Endometrial microvascular endothelial cells (primary cell): ENCODE data around the gene CTNNA3. TPM values are rescaled to one million over a fixed set of nuclear protein-coding genes. Genes with fewer than 3 reads are reported as not detected.
"Not testable (repeated sequence)": the region's sequence is repeated elsewhere in the genome, so short reads cannot be mapped to it uniquely, and the experiment has no call there.

ENCODE experiments used
- in situ Hi-C: cut with HindIII; loops from 2 replicates; pipeline ENCODE4 v1.10.0; 2017; ENCODE audit warnings: low sequenced_read_pairs, low pct_unique_long_range_greater_than_20kb; ENCODE audit errors: inconsistent ontology term
- total RNA-seq: library from RNA; depleted of rRNA; stranded (reverse); fragments of >200 nt; gene quantifications from one replicate; pipeline ENCODE4 v1.2.3, GENCODE V29; 2015; ENCODE audit errors: inconsistent ontology term

The CTNNA3 gene
- total RNA-seq, 1 donor from 2014 or later: not detected

DNA sequence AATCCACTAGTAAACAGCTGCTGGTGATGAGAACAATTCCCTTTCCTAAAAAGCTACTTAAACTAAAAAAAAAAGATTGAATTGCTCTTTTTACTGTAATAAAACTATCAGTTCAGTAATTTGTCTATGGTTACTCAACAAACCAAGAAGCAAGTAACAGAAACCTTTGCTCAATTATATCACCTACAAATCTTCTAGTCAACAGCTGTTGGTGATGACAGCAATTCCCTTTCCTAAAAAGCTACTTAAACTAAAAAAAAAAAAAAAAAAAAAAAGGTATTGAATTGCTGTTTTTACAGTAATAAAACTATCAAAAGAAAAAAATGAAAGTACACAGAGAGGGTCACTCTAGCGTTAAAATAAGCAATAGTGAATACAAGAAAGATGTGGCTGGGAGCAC, 158.1 kb downstream of the CTNNA3 start:
- in situ Hi-C loops: no loop called here

DNA sequence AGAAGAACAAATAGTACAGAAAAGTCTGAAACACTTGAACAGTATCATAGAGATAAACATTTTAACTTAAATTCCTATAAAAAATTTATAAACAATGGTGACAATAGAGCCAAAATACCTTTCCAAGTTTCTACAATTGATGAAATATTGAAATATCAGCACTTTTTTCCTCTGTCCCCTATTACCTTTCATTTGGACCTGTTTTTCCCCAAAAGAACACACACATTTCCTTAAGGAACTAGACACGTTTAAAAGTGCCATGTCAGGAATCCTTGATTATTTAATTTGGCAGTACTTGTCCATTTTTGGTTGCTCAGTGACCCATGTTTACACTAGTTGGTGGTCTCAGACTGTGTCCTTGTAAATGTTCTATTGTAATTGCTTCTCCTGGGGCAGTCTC, 162.6 kb downstream of the CTNNA3 start:
- in situ Hi-C loops: no loop called here

DNA sequence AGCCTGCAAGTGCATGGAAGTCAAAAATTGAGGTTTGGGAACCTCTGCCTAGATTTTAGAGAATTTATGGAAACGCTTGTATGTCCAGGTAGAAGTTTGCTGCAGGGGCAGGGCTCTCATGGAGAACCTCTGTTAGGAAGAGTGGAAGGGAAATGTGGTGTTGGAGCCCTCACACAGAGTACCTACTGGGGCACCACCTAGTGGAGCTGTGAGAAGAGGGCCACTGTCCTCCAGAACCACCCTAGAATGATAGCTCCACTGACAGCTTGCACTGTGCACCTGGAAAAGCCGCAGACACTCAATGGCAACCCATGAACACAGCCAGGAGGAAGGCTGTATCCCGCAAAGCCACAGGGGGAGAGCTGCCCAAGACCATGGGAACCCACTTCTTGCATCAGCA, 165.0 kb downstream of the CTNNA3 start:
- in situ Hi-C loops: not testable (repeated sequence)

DNA sequence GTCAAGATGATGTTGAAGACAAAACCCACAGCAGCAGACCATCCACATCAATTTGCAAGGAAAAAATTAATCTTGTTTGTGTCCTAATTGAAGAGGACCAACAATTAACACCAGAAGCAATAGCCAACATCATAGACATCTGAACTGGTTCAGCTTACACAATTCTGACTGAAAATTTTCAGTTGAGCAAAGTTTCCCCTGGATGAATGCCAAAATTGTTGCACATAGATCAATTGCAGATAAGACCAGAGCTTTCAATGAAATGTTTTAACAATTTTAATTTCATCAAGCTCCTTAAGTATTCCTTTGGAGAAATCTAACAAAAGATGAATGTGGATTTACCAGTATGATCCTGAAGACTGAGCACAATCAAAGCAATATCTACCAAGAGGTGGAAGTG, 168.6 kb downstream of the CTNNA3 start:
- in situ Hi-C loops: no loop called here

DNA sequence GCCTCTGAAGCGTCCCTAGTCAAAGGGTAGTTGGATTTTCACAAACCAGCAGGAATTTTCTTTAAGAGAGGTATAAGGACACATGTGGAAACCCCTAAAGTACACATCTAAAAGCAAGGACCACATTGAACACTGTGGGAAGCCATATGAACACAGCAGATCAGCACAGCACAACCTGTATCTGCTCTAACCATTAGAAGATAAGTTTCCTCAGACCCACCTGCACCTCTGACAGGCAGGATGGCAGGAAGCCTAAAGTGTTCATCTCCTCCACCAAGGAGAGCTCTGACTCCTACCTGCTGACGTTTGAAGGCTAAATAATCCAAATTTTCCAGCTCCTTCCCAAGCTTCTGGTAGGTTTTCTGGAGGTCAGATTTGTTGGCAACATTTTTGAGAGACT, 174.4 kb downstream of the CTNNA3 start:
- in situ Hi-C loops: no loop called here

DNA sequence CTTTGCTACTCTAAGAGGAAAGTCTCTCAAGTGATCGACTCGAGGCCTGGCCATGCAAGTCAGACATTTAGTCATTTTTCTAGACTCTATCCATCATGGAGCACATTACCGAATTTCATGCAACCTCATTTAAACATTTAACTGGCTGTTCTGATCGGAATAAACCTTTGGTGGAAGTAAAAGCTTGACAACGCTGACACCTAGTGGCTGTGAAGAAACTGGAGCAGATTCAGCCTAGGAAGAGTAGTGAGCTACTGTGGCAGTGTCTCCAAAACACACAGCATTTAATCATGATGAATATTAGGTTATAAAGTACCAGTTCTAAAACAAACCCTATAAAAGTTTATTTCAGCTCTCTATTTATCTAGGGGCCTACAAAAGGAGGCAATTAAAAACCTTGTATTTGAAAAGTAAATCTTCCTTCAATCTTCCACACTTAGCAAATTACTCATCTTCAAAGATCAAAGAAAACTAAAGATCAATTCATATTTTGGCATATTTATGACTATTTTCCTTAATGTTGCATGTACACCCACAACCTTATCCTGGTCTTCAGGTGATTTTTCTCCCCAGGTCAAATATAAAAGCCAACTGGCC, 175.0 kb downstream of the CTNNA3 start:
- in situ Hi-C loops: no loop called here

DNA sequence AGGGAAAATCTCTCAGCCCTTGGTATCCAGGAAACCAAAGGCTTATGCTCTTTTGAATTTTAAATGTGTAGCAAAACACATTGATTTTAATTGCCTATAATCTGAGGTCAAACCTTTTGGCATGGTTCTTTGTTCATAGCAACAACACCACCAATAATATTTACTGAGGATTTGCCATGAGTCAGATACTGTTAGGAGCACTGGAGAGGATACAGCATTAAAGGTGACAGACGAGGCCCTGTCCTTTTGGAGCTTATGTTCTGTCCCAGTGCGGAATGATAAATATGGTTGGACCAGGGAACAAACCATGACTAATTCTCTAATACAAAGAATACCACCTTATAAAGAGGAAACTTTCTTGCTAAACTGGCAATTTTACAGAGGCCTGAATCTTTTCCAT, 176.6 kb downstream of the CTNNA3 start:
- in situ Hi-C loops: no loop called here

DNA sequence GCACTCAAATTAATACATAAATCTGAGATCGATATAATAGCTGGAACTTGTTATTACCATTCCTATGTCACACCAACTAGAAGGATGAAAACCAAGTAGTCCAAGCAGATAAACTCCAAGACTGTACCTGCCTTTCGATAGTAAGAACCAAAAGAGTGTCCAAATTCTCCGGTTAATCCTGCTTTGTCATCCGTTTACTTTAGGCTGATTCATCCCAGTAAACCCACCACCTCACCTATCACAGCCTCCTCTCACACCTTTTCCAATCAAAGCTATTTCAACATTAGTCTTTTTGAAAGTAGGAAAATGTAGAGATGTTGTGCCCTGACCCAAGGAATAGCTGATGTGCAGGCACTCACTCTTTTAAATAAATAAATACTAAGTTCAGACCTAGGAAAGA, 177.2 kb downstream of the CTNNA3 start:
- in situ Hi-C loops: no loop called here

DNA sequence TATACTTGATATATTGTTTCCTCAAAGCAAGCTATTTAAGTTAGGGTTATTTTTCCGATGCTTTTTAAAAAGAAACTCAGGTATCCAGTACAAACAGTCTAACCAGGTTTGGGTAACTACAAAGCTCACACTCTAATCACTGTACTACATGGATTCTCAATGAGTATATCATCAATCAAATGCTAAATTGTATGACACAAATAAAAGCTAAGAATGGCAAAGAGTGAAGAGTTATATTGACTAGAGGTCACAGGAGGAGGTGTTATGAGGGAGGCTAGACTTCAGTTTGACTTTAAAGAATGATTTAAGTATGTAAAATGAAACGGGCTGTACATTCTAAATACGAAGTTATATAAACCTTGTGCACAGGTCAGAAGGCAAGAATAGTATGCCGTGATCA, 178.0 kb downstream of the CTNNA3 start:
- in situ Hi-C loops: no loop called here

DNA sequence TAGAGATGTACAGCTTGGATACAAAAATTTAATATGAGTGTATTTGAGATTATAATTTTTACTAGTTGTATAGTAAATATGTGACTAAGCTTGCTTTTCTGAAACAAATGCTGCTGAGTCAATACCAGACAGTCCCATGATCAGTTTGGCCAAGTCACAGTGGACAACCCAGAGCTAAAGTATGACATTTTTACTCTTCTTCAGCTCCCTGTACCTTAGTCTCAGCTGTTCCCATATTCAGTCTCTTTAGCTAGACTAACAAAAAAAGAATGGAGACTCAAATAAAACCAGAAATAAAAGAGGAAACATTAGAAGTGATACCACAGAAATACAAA, 189.3 kb downstream of the CTNNA3 start:
- in situ Hi-C loops: no loop called here

DNA sequence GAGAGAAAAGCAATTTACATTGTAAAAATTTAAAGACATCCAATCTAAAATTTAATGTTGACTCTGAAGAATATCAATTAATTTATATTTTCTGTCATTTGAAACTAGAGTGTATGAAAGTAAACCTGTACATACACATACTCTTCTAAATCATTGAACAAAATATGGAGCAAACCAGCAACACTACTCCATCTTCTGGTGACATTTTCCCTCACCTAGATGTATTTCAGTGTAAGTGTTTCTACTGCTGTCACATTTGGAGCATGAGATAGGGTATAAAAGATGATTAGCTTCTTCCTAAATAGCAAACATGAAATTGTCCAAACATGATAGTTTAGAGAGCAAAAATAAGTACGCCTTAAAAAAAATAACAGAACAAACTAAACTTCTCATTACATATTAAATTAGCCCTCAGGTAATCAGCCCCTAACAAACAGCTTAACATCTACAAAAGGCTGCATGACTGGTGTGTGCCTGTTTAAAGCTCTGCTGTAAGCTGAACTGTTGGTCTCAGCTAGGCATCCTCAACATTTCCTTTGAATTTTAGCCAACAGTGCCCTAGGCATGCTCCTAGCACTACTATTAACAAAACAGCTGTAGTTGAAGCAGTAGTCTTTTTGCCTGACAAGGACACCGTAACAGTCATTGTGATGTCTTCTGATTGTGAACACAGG, 189.8 kb downstream of the CTNNA3 start:
- in situ Hi-C loops: no loop called here

DNA sequence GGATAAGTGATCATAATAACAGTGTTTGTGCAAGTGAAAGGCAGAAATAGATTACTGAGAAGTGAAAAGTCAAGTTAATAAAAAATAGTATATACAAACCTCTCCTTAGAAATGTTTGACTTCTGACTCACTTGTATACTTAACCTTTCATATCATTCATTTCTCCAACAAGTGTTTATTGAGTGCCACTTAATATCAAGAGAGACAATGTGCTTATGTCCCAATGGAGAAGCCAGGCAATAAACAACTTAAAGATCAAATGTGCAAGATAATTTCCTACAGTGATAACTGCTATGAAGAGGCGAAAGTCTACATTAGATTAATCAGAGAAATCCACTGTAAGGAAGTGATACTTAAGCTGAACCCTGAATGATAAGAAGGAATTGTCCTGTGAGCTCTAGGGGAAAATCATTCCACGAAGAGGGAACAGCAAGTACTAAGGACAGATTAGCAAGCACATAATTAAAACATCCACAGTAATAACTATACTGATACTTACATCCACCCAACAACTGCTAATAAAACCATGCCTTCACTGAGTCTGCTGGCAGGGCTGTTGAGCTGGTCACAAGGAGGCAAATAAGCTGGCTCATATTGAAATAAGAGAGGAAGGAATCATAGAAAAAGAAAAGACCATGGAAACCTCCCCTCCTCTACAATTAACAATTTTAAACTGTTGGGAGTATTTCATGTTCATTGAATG, 203.5 kb downstream of the CTNNA3 start:
- in situ Hi-C loops: no loop called here

DNA sequence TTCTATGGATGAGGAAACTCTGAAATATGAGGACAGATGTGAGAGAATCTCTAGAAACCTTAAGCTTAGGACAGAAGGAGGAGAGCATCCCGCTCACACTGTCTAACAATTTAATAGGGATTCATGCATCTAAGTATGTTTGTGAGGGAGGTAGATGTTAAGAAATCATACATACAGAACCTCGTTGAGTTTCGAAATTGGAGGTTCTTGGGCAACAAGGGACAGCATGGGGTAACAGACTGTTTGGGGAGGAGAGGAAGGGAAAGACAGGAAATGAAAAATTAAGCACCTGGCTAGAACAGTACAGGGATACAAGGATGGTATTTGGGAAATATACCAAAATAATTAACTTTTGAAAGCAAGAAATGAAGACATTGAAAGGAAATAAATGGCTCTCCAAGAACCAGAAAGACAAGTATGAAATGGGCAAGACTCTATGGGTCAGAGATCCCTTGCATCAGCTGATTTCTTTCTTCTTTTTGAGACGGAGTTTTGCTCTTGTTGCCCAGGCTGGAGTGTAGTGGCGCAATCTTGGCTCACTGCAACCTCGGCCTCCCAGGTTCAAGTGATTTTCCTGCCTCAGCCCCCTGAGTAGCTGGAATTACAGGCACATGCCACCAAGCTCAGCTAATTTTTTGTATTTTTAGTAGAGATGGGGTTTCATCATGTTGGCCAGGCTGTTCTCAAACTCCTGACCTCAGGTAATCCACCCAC, 207.9 kb downstream of the CTNNA3 start:
- in situ Hi-C loops: no loop called here

DNA sequence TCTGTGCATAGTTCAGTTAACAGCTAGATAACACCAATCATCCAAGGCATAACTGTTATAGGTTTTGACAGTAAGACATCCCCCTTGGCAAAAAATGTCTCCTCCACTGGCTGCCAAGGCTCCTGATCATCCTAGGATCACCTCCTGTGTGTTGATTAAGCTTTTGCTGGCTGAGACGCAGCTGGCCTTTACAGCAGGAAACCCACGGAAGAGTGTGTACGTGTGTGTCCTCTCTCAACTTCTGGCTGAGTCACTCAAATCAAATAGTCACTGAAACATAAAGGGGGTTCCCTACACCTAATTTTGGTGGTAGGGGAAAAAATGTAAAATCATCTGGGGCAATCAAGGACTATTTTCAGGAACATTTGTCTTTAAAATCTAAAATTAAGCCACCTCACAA, 208.8 kb downstream of the CTNNA3 start:
- in situ Hi-C loops: no loop called here

DNA sequence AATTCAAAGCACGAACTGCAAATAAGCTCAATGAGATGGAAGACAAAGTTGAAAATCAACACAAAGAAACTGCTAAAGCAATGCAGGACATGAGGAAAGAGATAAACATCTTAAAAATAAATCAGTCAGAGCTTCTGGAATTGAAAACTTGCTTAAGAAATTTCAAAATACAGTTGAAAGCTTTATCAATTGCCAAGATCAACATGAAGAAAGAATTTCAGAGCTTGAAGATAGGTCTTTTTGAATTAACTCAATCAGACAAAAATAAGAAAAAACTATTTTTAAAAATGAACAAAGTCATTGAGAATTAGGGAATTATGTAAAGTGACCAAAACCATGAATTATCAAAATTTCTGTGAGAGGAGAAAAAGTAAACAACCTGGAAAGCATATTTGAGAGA, 218.1 kb downstream of the CTNNA3 start:
- in situ Hi-C loops: no loop called here

DNA sequence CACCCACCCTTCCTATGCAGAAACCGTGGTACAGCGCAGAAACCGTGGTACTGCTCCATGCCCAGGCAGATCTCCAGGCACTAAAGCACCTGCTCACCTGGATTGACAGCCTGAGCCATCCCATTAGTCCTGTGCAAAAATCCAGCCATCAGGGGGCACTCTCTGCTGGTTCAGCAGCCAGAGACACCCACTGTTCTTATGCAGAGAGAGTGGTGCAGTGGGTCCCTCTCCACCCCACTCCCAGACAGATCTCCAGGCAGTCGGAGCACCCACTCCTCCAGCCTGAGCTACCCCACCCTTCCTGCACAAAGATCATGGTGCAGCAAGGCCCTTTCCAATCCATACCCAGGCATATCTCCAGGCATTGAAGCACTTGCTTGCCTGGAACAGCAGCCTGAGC, 219.8 kb downstream of the CTNNA3 start:
- in situ Hi-C loops: no loop called here

DNA sequence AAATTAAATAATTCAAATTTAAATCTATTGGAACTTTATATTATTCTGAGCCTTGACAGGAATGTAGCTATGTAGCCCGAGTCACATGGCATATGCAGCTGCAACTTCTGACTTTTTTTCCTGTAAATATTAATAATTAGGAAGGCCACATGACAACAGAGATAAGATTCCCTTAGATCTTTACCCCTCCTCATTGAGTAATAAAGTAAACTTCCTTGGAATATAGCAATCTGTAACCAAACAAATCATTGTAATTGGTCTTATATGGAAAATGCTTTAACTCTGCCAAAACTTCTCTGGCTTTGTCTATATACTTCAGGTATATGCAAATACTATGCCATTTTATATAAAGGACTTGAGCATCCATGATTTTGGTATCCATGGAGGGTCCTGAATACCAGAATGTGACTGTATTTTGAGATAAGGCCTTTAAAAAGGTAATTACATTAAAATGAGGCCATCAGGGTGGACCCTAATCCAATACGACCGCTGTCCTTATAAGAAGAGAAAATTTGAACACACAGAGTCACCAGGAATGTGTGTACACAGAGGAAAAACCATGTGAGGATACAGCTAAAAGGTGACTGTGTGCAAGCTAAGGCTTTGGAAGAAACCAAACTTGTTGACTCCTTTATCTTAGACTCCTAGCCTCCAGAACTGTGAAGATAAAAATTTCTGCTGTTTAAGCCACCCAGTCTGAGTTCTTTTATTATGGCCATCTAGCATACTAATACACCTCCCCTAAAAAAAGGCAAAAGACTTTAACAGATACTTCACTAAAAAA, 222.0 kb downstream of the CTNNA3 start:
- in situ Hi-C loops: no loop called here

DNA sequence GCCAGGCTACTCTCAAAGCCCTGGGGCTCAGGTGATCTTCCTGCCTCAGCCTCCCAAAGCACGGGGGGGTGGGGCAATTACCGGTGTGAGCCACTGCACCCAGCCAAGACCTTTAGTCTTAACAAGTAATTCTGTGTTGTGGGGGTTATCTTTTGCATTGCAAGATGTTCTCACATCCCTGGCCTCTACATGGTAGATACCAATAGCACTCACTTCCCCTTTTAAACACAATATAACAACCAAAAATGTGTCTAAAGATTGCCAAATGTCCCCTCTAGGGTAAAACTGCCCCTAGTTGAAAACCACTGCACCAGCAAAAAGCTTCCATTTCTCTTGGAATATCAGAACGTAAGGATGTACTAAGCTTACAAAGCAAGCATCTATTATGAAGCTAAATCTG, 225.0 kb downstream of the CTNNA3 start:
- in situ Hi-C loops: no loop called here

DNA sequence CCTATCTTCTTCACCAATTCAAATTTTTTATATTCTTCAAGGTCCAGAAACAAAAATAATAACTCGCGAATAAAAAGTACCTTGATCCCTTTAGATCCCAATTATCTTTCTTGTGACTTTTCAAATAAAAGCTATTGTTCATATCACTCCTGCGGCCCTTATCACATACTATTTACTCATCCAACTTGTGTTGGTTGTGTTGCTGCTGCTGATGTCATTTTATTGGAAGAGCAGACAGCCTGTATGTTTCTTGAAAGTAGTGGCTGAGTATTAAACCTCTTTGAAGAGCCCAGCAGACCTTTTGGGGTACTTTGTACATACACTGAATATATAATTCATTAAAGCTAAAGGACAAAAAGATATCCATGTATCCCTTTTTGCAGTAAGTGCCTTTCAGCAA, 231.7 kb downstream of the CTNNA3 start:
- in situ Hi-C loops: no loop called here
